Astrocyte (in vitro differentiated cells and primary cell): Measurements from ENCODE around the gene ABLIM2.

Source experiments
- EZH2 ChIP-seq: IDR thresholded peaks from 2 replicates; pipeline ENCODE4 v1.6.1; 2012; ENCODE audit warnings: mild to moderate bottlenecking, low read length, inconsistent platforms; ENCODE audit not compliant: insufficient read depth
- TF ChIP-seq, protein P1 (sequence below): IDR thresholded peaks from 2 replicates; pipeline ENCODE4 v1.5.1; 2011; ENCODE audit warnings: low read depth, mild to moderate bottlenecking, inconsistent platforms, low read length, moderate library complexity; ENCODE audit not compliant: insufficient read depth

DNA sequence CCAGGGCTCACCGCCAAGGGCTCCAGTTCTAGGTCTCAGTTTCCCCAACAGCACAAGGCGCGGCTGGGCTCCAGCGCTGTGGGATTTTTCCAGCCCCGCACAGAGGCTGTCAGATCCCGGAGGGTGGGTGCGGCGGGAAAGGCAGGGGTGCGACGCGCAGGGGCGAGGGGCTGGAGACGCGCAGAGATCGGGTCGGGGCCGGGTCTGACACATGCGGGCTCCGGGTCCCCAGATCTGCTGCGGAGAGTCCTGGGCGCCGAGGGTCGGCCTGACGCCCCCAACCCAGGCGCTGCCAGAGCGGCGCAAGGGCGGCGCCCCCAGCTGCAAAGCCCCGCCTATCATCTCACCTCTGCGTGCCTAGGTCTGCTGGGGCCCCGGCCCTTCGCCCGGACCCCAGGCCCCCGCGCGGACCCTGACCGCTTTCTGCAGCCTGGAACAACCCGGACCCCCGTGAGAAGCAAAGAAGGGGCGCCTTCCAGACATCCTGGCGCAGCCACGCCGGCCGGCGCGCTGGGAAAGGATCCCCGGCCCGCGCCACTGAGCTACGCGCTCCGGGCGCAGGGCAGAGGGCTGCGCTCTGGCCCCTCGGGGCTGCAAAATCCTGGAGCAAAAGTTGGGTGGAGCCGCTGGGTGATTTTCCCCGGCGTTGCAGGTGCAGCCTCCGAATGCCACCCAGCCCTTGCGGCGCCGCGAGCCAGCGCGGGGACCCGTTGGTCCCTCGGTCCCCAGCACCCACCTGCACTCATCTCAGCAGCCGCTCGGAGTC, 486 bp downstream of the ABLIM2 start:
- TF ChIP-seq, protein P1, sequence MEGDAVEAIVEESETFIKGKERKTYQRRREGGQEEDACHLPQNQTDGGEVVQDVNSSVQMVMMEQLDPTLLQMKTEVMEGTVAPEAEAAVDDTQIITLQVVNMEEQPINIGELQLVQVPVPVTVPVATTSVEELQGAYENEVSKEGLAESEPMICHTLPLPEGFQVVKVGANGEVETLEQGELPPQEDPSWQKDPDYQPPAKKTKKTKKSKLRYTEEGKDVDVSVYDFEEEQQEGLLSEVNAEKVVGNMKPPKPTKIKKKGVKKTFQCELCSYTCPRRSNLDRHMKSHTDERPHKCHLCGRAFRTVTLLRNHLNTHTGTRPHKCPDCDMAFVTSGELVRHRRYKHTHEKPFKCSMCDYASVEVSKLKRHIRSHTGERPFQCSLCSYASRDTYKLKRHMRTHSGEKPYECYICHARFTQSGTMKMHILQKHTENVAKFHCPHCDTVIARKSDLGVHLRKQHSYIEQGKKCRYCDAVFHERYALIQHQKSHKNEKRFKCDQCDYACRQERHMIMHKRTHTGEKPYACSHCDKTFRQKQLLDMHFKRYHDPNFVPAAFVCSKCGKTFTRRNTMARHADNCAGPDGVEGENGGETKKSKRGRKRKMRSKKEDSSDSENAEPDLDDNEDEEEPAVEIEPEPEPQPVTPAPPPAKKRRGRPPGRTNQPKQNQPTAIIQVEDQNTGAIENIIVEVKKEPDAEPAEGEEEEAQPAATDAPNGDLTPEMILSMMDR: no peak
- peak; percentile 74 for TF ChIP-seq EZH2
